ENCODE results near the gene SINHCAF. TPM values are rescaled to one million over a fixed set of nuclear protein-coding genes. Genes with fewer than 3 reads are reported as not detected.

SINHCAF gene
- total and polyA plus RNA-seq, 9 of the 15 experiments (the other 6 are each of a cell fraction or from before 2014, with no cell fraction given), result 73.2 to 185 (median 110) TPM

DNA sequence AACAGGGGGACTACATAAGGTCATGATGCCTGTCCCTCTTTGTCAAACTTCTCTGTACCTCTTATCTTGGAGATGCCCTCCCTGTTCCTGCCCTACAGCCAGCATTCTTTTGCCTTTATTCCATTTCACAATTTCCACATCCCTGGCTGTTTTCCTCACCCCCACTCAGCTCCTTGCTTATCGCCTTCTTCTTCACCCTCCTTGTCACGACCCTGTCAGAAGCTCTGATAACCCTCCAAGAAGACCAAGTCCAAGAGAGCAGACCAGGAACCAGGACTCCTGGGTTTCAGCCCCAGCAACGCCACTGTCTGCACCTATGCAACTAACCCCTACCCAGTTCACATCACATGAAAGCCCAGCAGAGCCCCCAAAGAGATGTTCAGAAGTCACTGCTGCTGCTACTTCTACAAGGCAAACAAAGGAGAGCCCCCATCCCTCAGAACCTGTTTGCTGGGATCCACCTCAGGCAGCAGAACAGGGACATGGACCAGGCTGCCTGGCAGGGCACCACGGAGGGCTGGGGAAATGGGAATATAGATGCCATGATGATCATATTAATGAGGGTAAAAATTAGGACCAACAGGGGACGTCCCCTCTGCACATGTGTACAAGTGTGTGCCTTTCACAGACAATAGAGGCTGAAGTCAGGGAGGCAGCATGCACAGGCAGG, 92.8 kb downstream of the SINHCAF start:
- 0% methylated on average over 5 of the region's 5 CpGs for WGBS (ENCODE audit: insufficient coverage, low coverage, missing lambda C conversion rate)
- BruUV-seq (replicated peaks), result no TSS peak
- POLR2A ChIA-PET, result interaction anchor here (1.6 kb wide), 1 partner anchor 18 kb away, joined by 3 read pairs; no protein-coding TSS in a partner anchor

DNA sequence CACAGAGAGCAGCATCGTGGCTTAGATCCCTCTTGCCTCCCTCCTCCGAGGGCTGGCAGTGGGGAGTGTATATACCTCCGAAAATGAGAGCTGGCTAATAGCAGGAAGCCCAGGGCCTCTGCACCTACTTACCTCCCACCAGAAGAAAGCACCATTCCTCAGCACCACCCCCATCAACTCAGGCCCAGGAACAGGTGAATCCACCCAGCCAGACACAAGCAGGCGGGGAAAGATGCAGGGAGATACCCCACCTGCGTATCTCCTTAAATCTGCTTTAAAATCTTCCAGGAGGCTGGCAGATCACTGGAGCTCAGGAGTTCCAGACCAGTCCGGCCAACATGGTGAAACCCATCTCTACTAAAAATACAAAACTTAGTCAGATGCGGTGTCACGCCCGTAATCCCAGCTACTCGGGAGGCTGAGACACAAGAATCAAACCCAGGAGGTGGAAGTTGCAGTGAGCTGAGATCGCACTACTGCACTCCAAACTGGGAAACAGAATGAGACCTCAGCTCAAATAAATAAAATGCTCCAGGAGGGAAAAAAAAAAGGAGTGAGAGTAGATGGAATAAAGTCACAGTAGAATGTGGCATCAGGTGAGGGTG, 93.5 kb downstream of the SINHCAF start:
- DNase-seq (ENCODE audit: extremely low read depth in 1 of 4, low spot score in 3 of 4) (no peak), FAIRE-seq (no peak), ATAC-seq (no peak)
- H3K79me2 ChIP-seq (ENCODE audit: control insufficient read depth, insufficient read depth, low read length), result no peaks in the 10 kb centered on the region
- H2AFZ ChIP-seq (ENCODE audit: low read depth, low read length), result no peak overlapping the region
- no peak overlapping the region for H3K4me3 ChIP-seq
- TF ChIP-seq SREBF1 (IDR thresholded peaks at IDR 0.05; ENCODE audit: borderline replicate concordance, low read depth, low read length), result no peak
- no peak for TF ChIP-seq PCBP1 (IDR thresholded peaks at IDR 0.05; ENCODE audit: low read depth, low read length, poor library complexity, severe bottlenecking)
- TF ChIP-seq, protein P1, sequence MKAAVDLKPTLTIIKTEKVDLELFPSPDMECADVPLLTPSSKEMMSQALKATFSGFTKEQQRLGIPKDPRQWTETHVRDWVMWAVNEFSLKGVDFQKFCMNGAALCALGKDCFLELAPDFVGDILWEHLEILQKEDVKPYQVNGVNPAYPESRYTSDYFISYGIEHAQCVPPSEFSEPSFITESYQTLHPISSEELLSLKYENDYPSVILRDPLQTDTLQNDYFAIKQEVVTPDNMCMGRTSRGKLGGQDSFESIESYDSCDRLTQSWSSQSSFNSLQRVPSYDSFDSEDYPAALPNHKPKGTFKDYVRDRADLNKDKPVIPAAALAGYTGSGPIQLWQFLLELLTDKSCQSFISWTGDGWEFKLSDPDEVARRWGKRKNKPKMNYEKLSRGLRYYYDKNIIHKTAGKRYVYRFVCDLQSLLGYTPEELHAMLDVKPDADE (conservative IDR thresholded peaks at IDR 0.05; ENCODE audit: control insufficient read depth, low read depth, low read length), result no peak
- TF ChIP-seq, protein P2, sequence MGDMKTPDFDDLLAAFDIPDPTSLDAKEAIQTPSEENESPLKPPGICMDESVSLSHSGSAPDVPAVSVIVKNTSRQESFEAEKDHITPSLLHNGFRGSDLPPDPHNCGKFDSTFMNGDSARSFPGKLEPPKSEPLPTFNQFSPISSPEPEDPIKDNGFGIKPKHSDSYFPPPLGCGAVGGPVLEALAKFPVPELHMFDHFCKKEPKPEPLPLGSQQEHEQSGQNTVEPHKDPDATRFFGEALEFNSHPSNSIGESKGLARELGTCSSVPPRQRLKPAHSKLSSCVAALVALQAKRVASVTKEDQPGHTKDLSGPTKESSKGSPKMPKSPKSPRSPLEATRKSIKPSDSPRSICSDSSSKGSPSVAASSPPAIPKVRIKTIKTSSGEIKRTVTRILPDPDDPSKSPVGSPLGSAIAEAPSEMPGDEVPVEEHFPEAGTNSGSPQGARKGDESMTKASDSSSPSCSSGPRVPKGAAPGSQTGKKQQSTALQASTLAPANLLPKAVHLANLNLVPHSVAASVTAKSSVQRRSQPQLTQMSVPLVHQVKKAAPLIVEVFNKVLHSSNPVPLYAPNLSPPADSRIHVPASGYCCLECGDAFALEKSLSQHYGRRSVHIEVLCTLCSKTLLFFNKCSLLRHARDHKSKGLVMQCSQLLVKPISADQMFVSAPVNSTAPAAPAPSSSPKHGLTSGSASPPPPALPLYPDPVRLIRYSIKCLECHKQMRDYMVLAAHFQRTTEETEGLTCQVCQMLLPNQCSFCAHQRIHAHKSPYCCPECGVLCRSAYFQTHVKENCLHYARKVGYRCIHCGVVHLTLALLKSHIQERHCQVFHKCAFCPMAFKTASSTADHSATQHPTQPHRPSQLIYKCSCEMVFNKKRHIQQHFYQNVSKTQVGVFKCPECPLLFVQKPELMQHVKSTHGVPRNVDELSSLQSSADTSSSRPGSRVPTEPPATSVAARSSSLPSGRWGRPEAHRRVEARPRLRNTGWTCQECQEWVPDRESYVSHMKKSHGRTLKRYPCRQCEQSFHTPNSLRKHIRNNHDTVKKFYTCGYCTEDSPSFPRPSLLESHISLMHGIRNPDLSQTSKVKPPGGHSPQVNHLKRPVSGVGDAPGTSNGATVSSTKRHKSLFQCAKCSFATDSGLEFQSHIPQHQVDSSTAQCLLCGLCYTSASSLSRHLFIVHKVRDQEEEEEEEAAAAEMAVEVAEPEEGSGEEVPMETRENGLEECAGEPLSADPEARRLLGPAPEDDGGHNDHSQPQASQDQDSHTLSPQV (IDR thresholded peaks at IDR 0.05), result no peak
- TF ChIP-seq ZFP1 (CRISPR knock-in tag; IDR thresholded peaks at IDR 0.05), result no peak
- no peak for TF ChIP-seq KAT7 (CRISPR knock-in tag; IDR thresholded peaks at IDR 0.05; ENCODE audit: borderline replicate concordance)
- no peak for TF ChIP-seq MEIS2 (IDR thresholded peaks at IDR 0.05; ENCODE audit: partially characterized antibody)
- H3K27me3 ChIP-seq (ENCODE audit: control insufficient read depth in 2 of 2, insufficient read depth in 2 of 2, low read length in 2 of 2), result peaks cover 30 to 83% of the 10 kb centered on the region in 2 experiments; a peak in 4 of 5 replicates
- intact Hi-C loops (cut with micrococcal nuclease) (no loop called here), in situ Hi-C loops (cut with MboI) (loop anchor here (25.0 kb wide), 1 partner anchor 1695 kb away; no protein-coding TSS in a partner anchor)
- no peak overlapping the region for H3K4me2 ChIP-seq (ENCODE audit: insufficient read depth, low read length)
- BruUV-seq (replicated peaks), result no TSS peak
- H3K9me1 ChIP-seq (ENCODE audit: control insufficient read depth, insufficient read depth, low read length), result no peaks in the 10 kb centered on the region
- no peaks in the 10 kb centered on the region for H3K9me3 ChIP-seq (replicated peaks; ENCODE audit: control insufficient read depth, insufficient read depth, low read depth, low read length)
- no peaks in the 10 kb centered on the region for H3K36me3 ChIP-seq (ENCODE audit: control insufficient read depth, insufficient read depth, low read length)
- no peaks in the 10 kb centered on the region; the same call in 1 of the 2 replicates for H4K20me1 ChIP-seq (replicated peaks; ENCODE audit: control insufficient read depth, insufficient read depth, low read length)
- H3K27ac ChIP-seq (ENCODE audit: extremely low read depth, low read depth, low read length), result no peak overlapping the region
- POLR2A ChIA-PET, result interaction anchor here (0.5 to 1.6 kb wide), 2 partner anchors 19 to 73 kb away, joined by 3 to 4 read pairs; no protein-coding TSS in a partner anchor
- CTCF ChIA-PET (ENCODE audit: low intra/inter-chr PET ratio), result no interaction called here
- 1% methylated on average over 11 of the region's 11 CpGs for WGBS (ENCODE audit: insufficient coverage, low coverage, missing lambda C conversion rate)
- H3K4me1 ChIP-seq (replicated peaks in 1 of 2; ENCODE audit: control insufficient read depth in 2 of 2, insufficient read depth in 2 of 2, low read length in 2 of 2), result no peaks in the 10 kb centered on the region
- H3K9ac ChIP-seq (ENCODE audit: insufficient read depth in 1 of 2, low read depth in 2 of 2, low read length in 2 of 2), result no peak overlapping the region

More for the DNA sequence above, 92.8 kb downstream of the SINHCAF start:
- no peak overlapping the region for H3K9ac ChIP-seq (ENCODE audit: insufficient read depth in 1 of 2, low read depth in 2 of 2, low read length in 2 of 2)
- CTCF ChIA-PET (ENCODE audit: low intra/inter-chr PET ratio), result no interaction called here
- H3K9me3 ChIP-seq (replicated peaks; ENCODE audit: control insufficient read depth, insufficient read depth, low read depth, low read length), result no peaks in the 10 kb centered on the region
- no peaks in the 10 kb centered on the region for H3K9me1 ChIP-seq (ENCODE audit: control insufficient read depth, insufficient read depth, low read length)
- in situ Hi-C loops (cut with MboI), result loop anchor here (25.0 kb wide), 1 partner anchor 1696 kb away; no protein-coding TSS in a partner anchor
- no peak for TF ChIP-seq SMAD2 (IDR thresholded peaks at IDR 0.05; ENCODE audit: low read depth, low read length)
- H3K27ac ChIP-seq (ENCODE audit: extremely low read depth, low read depth, low read length), result no peak overlapping the region
- no peaks in the 10 kb centered on the region; the same call in 1 of the 2 replicates for H4K20me1 ChIP-seq (replicated peaks; ENCODE audit: control insufficient read depth, insufficient read depth, low read length)
- intact Hi-C loops (cut with micrococcal nuclease), result no loop called here
- DNase-seq (ENCODE audit: extremely low read depth in 1 of 4, low spot score in 3 of 4), result no peak
- ATAC-seq, result no peak
- FAIRE-seq, result no peak
- H3K27me3 ChIP-seq (ENCODE audit: control insufficient read depth in 2 of 2, insufficient read depth in 2 of 2, low read length in 2 of 2), result peaks cover 33 to 76% of the 10 kb centered on the region in 2 experiments; a peak in 4 of 5 replicates
- no peaks in the 10 kb centered on the region for H3K36me3 ChIP-seq (ENCODE audit: control insufficient read depth, insufficient read depth, low read length)
- no peak overlapping the region for H3K4me3 ChIP-seq
- H3K4me2 ChIP-seq (ENCODE audit: insufficient read depth, low read length), result no peak overlapping the region
- no peak overlapping the region for H2AFZ ChIP-seq (ENCODE audit: low read depth, low read length)
- H3K4me1 ChIP-seq (replicated peaks in 1 of 2; ENCODE audit: control insufficient read depth in 2 of 2, insufficient read depth in 2 of 2, low read length in 2 of 2), result no peaks in the 10 kb centered on the region
- no peaks in the 10 kb centered on the region for H3K79me2 ChIP-seq (ENCODE audit: control insufficient read depth, insufficient read depth, low read length)

Measured in K562 (cell line).